GM12875 (cell line): ENCODE measurements around the gene ANGPTL2.
"Not testable (repeated sequence)": the region's sequence is repeated elsewhere in the genome, so short reads cannot be mapped to it uniquely, and the experiment has no call there.

Experiments
- H3K4me3 ChIP-seq: one replicate; pipeline ENCODE4 v1.5.1; 2011; ENCODE audit warnings: low read depth, low read length, control low read depth
- TF ChIP-seq, protein P1 (sequence below): IDR thresholded peaks from 2 replicates; pipeline ENCODE4 v1.5.1; 2011; ENCODE audit warnings: low read depth, mild to moderate bottlenecking, control low read depth, inconsistent platforms, low read length, moderate library complexity, borderline replicate concordance; ENCODE audit not compliant: insufficient read depth

ANGPTL2 gene

DNA sequence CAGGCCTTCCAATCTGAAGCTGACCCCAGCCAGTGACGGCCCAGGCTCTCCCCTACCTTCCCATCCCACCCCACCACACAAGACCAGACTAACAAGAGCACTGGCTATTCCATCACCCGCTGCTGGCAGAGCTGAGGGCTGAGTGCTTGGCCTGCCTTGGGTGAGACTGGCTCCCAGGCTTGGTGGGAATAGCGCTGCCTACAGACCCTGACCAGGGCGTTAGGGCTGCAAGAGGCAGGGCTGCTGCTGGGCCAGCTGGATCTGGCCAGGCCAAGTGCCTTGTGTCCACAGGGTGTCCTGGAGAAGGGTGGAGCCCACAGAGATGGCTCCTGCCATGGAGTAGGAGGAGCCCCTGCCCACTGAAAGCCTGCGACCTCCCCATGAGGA, 31.6 kb upstream of the ANGPTL2 start:
- TF ChIP-seq, protein P1, sequence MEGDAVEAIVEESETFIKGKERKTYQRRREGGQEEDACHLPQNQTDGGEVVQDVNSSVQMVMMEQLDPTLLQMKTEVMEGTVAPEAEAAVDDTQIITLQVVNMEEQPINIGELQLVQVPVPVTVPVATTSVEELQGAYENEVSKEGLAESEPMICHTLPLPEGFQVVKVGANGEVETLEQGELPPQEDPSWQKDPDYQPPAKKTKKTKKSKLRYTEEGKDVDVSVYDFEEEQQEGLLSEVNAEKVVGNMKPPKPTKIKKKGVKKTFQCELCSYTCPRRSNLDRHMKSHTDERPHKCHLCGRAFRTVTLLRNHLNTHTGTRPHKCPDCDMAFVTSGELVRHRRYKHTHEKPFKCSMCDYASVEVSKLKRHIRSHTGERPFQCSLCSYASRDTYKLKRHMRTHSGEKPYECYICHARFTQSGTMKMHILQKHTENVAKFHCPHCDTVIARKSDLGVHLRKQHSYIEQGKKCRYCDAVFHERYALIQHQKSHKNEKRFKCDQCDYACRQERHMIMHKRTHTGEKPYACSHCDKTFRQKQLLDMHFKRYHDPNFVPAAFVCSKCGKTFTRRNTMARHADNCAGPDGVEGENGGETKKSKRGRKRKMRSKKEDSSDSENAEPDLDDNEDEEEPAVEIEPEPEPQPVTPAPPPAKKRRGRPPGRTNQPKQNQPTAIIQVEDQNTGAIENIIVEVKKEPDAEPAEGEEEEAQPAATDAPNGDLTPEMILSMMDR: no peak
- no peak overlapping the region for H3K4me3 ChIP-seq

DNA sequence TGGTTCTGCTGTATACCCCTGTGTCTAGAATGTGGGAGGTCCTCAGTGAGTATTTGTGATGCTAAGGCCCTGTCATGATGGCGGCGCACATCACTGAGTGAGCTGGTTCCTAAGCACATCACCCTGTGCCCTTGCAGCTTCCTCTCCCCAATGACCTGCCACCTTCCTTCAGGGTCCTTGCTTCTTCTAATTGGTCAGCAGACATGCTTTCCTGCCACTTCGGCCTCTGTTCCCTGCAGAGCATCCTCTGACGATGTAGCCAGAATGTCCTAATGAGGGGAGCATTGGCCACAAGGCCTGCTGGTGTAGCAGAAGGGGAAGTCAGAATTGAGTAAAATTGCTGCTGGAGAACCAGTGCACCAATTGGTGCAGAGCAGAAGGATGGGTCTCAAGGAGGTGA, 31.1 kb upstream of the ANGPTL2 start:
- H3K4me3 ChIP-seq: no peak overlapping the region
- TF ChIP-seq, protein P1: no peak

DNA sequence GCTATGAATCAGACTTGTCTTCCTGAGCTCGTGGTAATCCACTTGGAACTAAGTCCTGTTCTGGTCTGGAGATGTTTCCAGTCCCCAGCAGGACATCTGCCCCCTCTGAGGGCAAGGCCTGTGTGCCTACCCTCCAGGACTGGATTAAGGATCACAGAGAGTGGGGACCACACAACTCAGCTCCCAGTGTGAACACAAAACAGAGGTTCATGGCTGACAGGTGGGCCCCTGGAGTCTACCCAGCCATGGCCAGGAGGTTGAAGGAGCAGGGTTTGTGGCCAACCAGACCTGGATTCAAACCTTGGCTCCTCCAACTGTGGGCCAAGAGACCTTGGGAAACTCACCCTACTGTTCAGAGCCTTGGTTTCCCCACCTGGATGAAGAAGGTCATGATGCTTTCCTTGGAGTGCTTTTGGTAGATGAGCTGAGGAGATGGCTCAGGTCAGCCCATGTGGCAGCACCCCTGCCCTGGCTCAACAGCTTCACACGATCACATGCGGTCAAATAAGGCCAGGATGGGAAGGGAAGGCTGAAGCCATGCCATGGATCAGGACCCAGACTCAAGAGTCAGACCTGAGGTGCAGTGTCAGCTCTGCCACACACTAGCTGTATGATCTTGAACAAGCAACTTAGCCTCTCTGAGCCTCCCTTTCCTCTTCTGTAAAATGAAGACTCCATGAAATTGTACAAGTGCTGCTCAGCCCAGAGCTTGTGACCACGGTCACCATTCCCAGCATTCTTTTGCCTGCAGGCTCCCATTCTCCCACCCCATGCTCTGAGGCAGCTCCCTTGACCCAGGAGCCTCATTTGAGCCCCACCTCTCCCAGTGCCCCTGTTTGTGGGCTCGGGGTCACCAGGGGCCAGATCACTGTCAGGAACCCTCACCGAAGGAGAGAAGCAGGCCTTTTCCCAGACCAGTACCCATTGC, 27.3 kb upstream of the ANGPTL2 start:
- TF ChIP-seq, protein P1: no peak
- H3K4me3 ChIP-seq: no peak overlapping the region

DNA sequence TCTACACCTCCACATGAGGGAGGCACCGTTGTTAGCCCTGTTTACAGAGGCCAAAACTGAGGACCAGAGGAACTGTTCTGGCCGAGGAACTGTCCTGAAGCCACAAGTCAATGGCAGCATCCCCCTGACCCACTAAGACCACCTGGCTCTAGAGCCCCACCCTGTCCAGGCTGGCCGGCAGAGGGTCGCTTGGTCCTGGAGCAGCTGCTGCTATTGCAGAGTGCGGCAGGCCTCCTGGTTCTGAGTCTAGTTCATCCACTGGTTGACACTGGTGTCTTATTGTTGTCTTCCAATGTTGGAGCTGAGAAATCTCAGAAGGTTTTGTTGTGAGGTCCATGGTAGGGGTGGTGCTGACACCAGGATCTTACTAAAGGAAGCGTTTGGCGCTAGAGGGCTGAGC, 26.6 kb upstream of the ANGPTL2 start:
- TF ChIP-seq, protein P1: no peak
- no peak overlapping the region for H3K4me3 ChIP-seq

DNA sequence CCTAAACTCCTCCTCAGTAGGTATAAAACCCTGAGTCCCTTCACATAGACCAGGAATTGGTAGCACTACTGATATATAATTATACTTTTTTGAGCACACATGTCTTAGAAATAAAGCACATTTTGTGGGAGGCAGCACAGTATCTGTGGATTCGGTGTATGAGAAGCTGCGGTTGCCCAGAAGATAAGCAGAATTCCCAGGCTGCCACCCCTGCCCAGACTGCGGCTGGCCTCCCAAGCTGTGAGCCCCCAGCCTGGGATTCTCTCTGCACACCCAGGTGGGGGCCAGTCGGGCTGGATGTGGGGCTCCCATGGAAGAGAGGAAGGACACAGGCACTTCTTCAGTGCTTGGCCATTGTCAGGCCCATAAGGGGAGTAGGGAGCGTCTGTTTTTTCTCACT, 25.6 kb upstream of the ANGPTL2 start:
- TF ChIP-seq, protein P1: no peak
- H3K4me3 ChIP-seq: no peak overlapping the region

DNA sequence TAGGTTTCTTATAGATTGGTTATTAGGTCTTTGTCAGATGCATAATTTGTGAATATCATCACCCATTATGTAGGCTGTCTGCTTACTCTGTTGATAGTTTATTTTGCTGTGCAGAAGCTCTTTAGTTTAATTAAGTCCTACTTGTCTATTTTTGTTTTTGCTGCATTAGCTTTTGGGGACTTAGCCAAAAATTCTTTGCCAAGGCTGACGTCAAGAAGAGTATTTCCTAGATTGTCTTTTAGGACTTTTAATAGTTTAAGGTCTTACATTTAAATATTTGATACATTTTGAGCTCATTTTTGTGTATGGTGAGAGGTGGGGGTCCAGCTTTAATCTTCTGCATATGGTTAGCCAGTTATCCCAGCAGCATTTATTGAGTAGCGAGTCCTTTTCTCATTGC, 24.8 kb upstream of the ANGPTL2 start:
- no peak overlapping the region for H3K4me3 ChIP-seq
- TF ChIP-seq, protein P1: no peak

DNA sequence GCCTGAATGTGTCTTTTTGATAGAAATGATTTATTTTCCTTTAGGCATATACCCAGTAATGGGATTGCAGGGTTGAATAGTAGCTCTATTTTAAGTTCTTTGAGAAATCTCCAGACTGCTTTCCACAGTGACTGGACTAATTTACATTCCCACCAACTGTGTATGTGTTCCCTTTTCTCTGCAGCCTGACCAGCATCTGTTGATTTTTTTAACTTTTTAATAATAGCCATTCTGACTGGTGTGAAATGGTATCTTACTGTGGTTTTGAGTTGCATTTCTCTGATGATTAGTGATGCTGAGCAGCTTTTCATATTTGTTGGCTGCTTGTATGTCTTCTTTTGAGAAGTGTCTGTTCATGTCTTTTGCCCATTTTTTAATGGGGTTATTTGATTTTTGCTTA, 24.4 kb upstream of the ANGPTL2 start:
- not testable (repeated sequence) for H3K4me3 ChIP-seq
